HL-60 (cell line): ENCODE measurements around the gene IRAG1.
A peak's percentile ranks its signal among the peaks of the same experiment; 100 is the strongest.

ENCODE experiments used
- DNase-seq, 2 experiments: peaks; one replicate each; pipeline ENCODE4 v3.0.0-alpha.2; 2010 to 2020; ENCODE audit warnings: low read depth in 1 of 2, low spot score in 1 of 2
- H3K27ac ChIP-seq: fragments of 250-450 bp; sonication (Bioruptor Pico); replicated peaks from 2 replicates; pipeline ENCODE4 v1.5.1; 2020; ENCODE audit warnings: mild to moderate bottlenecking, moderate library complexity
- H3K27me3 ChIP-seq: fragments of 250-450 bp; sonication (Bioruptor Pico); 2 replicates; pipeline ENCODE4 v1.5.1; 2021; ENCODE audit warnings: mild to moderate bottlenecking, moderate library complexity; ENCODE audit not compliant: insufficient read depth, poor library complexity, severe bottlenecking
- H3K4me3 ChIP-seq: replicated peaks from 2 replicates; pipeline ENCODE4 v1.5.1; 2011; ENCODE audit warnings: mild to moderate bottlenecking, control low read depth, low read length; ENCODE audit not compliant: insufficient read depth
- GABPA ChIP-seq: IDR thresholded peaks from 2 replicates; pipeline ENCODE4 v1.6.1; 2012; ENCODE audit warnings: low read depth
- POLR2AphosphoS5 ChIP-seq: IDR thresholded peaks from 2 replicates; pipeline ENCODE4 v1.6.1; 2012; ENCODE audit warnings: low read depth
- SPI1 ChIP-seq: IDR thresholded peaks from 2 replicates; pipeline ENCODE4 v1.6.1; 2012; ENCODE audit warnings: low read depth, mild to moderate bottlenecking, borderline replicate concordance
- TF ChIP-seq, protein P1 (sequence below): IDR thresholded peaks from one replicate; pipeline ENCODE4 v1.5.1; 2011; ENCODE audit warnings: low read length, control low read depth, inconsistent platforms; ENCODE audit not compliant: insufficient read depth
- TF ChIP-seq, protein P2 (sequence below): IDR thresholded peaks from 2 replicates; pipeline ENCODE4 v1.6.1; 2012; ENCODE audit warnings: low read depth; ENCODE audit not compliant: insufficient replicate concordance

Gene IRAG1

DNA sequence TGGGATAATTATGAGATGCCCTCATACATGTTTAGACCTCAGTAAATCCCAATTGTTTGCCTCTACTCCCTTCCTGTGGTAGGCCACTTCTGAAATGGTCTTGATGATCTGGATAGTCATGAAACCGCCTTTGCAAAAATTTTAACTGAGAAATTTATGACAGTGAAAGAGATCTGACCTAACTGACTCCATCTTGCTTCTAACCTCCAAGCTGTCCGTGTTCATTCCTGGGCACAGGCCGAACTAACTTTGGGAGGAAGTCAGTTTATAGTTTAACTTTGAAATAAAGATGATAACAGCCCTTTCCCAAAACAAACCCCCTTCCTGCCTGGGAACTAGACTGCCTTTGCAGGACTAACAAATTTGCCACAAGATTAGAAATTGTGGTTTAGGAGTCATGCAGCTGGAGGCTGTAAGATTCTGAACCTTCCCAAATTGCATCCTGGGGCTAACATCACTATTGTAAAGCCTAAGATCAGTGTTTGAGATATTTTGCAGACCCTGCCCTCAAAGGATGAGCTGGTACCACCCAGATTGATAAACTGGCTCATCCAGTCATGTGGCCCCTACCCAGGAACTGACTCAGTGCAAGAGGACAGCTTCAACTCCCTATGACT, 37.6 kb upstream of the IRAG1 start:
- no peak overlapping the region for H3K4me3 ChIP-seq
- no peaks in the 10 kb centered on the region for H3K27me3 ChIP-seq
- TF ChIP-seq GABPA (no peak), POLR2AphosphoS5 (no peak), SPI1 (no peak)
- TF ChIP-seq, protein P1, sequence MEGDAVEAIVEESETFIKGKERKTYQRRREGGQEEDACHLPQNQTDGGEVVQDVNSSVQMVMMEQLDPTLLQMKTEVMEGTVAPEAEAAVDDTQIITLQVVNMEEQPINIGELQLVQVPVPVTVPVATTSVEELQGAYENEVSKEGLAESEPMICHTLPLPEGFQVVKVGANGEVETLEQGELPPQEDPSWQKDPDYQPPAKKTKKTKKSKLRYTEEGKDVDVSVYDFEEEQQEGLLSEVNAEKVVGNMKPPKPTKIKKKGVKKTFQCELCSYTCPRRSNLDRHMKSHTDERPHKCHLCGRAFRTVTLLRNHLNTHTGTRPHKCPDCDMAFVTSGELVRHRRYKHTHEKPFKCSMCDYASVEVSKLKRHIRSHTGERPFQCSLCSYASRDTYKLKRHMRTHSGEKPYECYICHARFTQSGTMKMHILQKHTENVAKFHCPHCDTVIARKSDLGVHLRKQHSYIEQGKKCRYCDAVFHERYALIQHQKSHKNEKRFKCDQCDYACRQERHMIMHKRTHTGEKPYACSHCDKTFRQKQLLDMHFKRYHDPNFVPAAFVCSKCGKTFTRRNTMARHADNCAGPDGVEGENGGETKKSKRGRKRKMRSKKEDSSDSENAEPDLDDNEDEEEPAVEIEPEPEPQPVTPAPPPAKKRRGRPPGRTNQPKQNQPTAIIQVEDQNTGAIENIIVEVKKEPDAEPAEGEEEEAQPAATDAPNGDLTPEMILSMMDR, result no peak
- TF ChIP-seq, protein P2, sequence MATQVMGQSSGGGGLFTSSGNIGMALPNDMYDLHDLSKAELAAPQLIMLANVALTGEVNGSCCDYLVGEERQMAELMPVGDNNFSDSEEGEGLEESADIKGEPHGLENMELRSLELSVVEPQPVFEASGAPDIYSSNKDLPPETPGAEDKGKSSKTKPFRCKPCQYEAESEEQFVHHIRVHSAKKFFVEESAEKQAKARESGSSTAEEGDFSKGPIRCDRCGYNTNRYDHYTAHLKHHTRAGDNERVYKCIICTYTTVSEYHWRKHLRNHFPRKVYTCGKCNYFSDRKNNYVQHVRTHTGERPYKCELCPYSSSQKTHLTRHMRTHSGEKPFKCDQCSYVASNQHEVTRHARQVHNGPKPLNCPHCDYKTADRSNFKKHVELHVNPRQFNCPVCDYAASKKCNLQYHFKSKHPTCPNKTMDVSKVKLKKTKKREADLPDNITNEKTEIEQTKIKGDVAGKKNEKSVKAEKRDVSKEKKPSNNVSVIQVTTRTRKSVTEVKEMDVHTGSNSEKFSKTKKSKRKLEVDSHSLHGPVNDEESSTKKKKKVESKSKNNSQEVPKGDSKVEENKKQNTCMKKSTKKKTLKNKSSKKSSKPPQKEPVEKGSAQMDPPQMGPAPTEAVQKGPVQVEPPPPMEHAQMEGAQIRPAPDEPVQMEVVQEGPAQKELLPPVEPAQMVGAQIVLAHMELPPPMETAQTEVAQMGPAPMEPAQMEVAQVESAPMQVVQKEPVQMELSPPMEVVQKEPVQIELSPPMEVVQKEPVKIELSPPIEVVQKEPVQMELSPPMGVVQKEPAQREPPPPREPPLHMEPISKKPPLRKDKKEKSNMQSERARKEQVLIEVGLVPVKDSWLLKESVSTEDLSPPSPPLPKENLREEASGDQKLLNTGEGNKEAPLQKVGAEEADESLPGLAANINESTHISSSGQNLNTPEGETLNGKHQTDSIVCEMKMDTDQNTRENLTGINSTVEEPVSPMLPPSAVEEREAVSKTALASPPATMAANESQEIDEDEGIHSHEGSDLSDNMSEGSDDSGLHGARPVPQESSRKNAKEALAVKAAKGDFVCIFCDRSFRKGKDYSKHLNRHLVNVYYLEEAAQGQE, result no peak
- no peak for DNase-seq
- no peak overlapping the region for H3K27ac ChIP-seq

GRCh38 chr11:10730151-10730550, 36.6 kb upstream of the IRAG1 start:
- no peak overlapping the region for H3K4me3 ChIP-seq
- H3K27me3 ChIP-seq, result no peaks in the 10 kb centered on the region
- TF ChIP-seq, protein P1, result no peak
- TF ChIP-seq SPI1 (no peak), POLR2AphosphoS5 (no peak), GABPA (no peak)
- TF ChIP-seq, protein P2, result no peak
- DNase-seq, result peak; percentile 66 to 70
- H3K27ac ChIP-seq, result no peak overlapping the region

DNA sequence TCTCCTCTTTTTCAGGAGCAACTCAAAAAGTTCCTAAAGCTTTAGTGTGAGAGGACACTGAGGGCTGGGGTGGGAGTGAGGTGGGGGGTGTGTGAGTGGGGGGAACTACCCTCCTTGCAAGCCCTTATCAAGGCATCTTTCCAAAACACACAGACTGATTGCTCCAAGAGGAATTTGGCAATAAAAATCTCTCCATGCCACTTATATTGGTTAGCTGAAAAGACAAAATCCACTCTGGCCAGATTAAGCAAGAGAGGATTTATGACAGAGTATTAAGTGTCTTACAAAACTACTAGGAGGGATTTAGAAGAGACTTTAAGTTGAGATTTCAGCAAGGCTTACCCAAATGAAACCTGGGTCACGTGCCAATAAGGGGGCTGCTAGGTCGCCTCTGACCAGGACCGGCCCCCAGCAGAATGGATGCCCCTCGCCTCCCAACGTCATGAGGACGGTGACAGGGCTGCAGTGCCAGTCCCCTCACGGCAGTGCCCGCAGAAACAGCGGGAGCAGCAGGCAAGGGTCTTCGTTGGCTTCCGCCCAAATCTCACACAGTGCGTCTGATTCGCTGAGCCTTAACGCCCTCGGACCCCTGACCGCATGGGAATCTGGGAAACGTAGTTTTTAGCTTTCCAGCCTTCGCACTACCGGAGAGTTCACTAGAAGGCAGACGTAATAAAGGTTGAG, 35.4 kb upstream of the IRAG1 start:
- no peak for DNase-seq
- H3K27me3 ChIP-seq, result no peaks in the 10 kb centered on the region
- TF ChIP-seq SPI1 (no peak), GABPA (no peak), POLR2AphosphoS5 (no peak)
- TF ChIP-seq, protein P2, result no peak
- TF ChIP-seq, protein P1, result no peak
- no peak overlapping the region for H3K4me3 ChIP-seq
- no peak overlapping the region for H3K27ac ChIP-seq
